Muscle layer of duodenum (tissue), 2 donors: ENCODE data around the gene NFE2L2.
"Not testable (repeated sequence)": the region's sequence is repeated elsewhere in the genome, so short reads cannot be mapped to it uniquely, and the experiment has no call there.

ENCODE experiments used
- H3K27ac ChIP-seq: one replicate; pipeline ENCODE4 v1.7.0; 2013; ENCODE audit warnings: mild to moderate bottlenecking, low read length
- H3K27me3 ChIP-seq: one replicate; pipeline ENCODE4 v1.7.0; 2013; ENCODE audit warnings: low read depth, mild to moderate bottlenecking, control low read depth, low read length
- H3K36me3 ChIP-seq, 2 donors: one replicate each; pipeline ENCODE4 v1.7.0; 2013; ENCODE audit warnings: low read length in 2 of 2, control low read depth in 1 of 2, mild to moderate bottlenecking in 1 of 2; ENCODE audit not compliant: insufficient read depth in 2 of 2, control insufficient read depth in 1 of 2
- H3K4me1 ChIP-seq, 2 donors: one replicate each; pipeline ENCODE4 v1.7.0; 2013; ENCODE audit warnings: low read length in 2 of 2, mild to moderate bottlenecking in 2 of 2, control low read depth in 1 of 2, moderate library complexity in 1 of 2; ENCODE audit not compliant: insufficient read depth in 2 of 2, control insufficient read depth in 1 of 2
- H3K4me3 ChIP-seq, 2 donors: one replicate each; pipeline ENCODE4 v1.7.0; 2013; ENCODE audit warnings: low read length in 2 of 2, low read depth in 1 of 2, mild to moderate bottlenecking in 1 of 2
- H3K9me3 ChIP-seq, 2 donors: one replicate each; pipeline ENCODE4 v1.7.0; 2013; ENCODE audit warnings: low read length in 2 of 2, control low read depth in 1 of 2, mild to moderate bottlenecking in 1 of 2; ENCODE audit not compliant: control insufficient read depth in 1 of 2
- donor health status: healthy.

The NFE2L2 gene

DNA sequence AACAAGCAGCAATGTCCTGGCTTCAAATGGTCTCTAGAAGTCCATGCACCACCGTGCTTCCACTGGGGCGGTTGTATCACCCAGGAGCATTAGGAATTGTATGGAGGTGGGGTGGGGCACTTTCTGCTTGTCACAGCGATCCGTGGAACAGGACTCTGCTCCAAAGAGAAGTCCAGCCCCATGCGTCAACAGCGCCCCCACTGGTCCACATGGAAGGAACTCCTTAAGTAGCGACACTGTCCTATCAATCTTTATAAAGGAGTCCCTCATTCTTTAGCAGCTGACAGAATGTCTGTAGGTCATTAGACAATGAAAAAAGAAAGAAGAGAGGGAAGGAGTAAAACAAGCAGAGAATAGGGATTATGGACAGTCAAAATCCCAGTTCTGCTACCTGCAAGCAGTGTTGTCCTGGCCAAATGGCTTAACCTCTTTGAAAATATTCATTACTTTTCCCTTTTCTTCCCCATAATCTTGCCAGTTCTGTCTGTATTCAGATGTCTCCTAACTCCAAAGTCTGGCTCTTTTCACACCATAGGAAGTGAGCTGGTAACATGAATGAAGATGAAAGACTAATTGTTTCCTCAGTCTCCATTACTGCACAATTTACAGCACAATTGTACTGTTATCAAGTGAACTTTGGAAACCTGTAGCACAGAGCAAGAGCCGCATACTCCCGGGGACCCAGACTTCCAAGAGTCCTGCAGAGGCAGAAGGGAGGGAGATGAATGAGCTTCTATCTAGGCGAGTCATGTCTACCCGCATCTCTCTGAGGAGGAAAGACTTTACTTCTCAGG, 9.9 kb downstream of the NFE2L2 start:
- Histone ChIP-seq H3K27me3 (no peaks in the 10 kb centered on the region), H3K4me1 (peaks cover 62 to 69% of the 10 kb centered on the region in 2 donors), H3K4me3 (no peak overlapping the region), H3K27ac (peak overlapping the region; percentile 68), H3K9me3 (no peaks in the 10 kb centered on the region), H3K36me3 (no peaks in the 10 kb centered on the region)

DNA sequence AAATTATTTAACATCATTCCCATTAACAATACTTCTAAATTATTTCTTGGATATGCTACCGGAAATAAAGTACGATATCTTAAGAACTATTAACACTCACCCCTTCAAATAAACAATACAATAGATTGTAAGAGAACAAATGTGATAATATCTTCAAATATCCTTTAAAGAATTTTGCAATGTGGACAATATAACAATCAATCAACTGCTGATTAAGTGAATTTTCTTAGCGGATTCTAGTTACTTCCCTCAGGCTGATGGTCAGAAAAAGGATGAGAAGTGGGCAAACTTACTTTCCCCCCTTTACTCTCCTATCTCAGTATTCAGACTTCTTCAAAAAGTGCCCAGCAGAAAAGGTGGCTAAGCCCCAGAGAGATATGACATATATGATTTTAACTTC, 10.8 kb downstream of the NFE2L2 start:
- H3K4me1 ChIP-seq: peaks cover 62 to 69% of the 10 kb centered on the region in 2 donors
- H3K36me3 ChIP-seq: no peaks in the 10 kb centered on the region
- H3K4me3 ChIP-seq: peak overlapping the region in 1 of 2 donors; percentile 14
- peak overlapping the region; percentile 68 for H3K27ac ChIP-seq
- H3K27me3 ChIP-seq: no peaks in the 10 kb centered on the region
- no peaks in the 10 kb centered on the region for H3K9me3 ChIP-seq

DNA sequence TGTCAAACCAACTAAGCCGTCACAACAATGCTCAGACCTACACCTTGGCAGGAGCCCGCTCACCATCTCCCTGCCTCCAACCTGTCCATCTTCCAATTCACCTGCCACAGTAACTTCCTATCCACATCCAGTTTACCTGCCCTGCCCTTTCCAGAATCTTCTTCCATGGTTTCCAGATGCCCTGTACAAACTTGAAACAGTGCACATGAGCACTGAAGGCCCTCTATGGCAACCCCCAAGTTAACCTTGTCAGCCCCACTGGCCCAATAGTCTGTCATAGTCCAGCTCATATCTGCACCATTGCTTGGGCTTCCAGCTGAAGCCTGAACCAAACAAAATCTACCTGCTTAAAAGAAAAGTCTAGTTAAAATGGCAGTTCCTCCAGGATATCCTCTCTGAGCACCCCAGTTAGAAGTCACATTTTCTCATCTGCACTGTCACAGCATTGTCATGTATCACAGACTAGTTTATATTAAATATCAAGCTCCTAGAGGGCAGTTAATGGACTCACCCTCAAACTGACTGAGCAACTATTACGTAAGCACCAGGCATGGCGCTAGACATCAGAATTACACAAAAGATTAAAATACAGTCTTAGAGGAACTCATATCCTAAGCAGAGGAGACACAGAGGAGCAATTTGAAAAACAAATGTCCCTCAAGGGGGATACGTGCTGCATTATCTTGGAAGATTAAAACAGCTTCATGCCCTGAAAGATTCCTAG, 11.6 kb downstream of the NFE2L2 start:
- Histone ChIP-seq H3K9me3 (no peaks in the 10 kb centered on the region), H3K27ac (peak overlapping the region; percentile 74), H3K27me3 (no peaks in the 10 kb centered on the region), H3K36me3 (no peaks in the 10 kb centered on the region), H3K4me1 (peaks cover 63 to 73% of the 10 kb centered on the region in 2 donors), H3K4me3 (no peak overlapping the region)

DNA sequence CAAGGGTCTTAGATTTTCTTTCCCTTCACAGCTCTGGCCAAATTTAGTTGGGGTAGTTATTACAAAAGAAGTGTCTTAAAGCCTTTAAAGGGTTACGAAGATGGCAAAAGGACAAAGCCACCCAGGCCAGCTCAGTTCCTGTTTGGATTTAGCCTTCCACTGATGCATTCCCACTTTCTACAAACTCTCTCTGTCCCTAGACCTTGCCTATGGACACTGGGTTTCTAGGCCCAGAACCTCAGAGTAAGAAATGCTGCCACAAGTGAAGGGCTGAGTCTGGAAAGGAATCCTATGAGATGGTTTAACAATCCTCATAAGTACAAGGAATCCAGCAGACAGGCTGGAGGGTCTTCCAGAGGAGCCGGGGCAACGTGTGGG, 13.4 kb downstream of the NFE2L2 start:
- Histone ChIP-seq H3K9me3 (no peaks in the 10 kb centered on the region), H3K27ac (peak overlapping the region; percentile 88), H3K4me3 (peak overlapping the region; percentile 6 to 32), H3K27me3 (no peaks in the 10 kb centered on the region), H3K4me1 (peaks cover 51 to 71% of the 10 kb centered on the region in 2 donors), H3K36me3 (no peaks in the 10 kb centered on the region)

DNA sequence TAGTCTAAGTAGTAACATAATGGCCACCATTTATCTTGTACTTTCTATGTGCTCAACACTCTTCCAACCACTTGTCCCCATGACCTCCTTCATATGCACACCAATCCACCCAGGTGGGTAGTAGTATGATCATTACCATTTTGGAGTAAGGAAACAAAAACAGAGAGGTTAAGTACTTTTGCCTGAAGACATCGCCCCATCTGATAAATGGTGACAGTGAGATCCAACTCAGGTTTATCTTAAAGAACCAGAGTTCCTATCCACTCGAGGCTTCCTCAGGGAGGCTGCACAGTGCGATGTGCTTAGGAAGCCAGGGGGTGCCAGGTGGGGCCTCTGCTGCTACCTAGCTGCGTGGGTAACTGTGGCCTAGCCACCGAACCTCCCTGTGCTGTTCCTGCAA, 14.1 kb downstream of the NFE2L2 start:
- H3K36me3 ChIP-seq: no peaks in the 10 kb centered on the region
- no peak overlapping the region for H3K27ac ChIP-seq
- peaks cover 50 to 69% of the 10 kb centered on the region in 2 donors for H3K4me1 ChIP-seq
- H3K27me3 ChIP-seq: no peaks in the 10 kb centered on the region
- no peaks in the 10 kb centered on the region for H3K9me3 ChIP-seq
- no peak overlapping the region for H3K4me3 ChIP-seq

DNA sequence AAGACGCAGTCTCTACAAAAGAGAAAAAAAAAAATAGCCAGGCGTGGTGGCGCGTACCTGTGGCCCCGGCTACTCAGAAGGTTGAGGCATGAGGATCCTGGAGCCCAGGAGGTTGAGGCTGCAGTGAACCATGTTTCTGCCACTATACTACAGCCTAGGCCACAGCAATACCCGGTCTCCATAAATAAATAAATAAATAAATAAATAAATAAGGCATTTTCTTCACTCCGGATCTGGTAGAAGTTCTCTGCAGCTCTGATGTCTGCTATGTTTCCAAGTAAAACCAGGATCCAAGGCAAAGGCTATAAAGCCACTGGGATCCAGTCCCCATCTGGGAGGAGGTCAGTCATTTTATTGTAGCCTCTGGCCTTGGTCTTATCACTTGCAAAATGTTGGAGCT, 15.5 kb downstream of the NFE2L2 start:
- H3K4me3 ChIP-seq: no peak overlapping the region
- no peak overlapping the region for H3K27ac ChIP-seq
- H3K9me3 ChIP-seq: no peaks in the 10 kb centered on the region
- no peaks in the 10 kb centered on the region for H3K36me3 ChIP-seq
- no peaks in the 10 kb centered on the region for H3K27me3 ChIP-seq
- H3K4me1 ChIP-seq: peaks cover 43 to 68% of the 10 kb centered on the region in 2 donors

DNA sequence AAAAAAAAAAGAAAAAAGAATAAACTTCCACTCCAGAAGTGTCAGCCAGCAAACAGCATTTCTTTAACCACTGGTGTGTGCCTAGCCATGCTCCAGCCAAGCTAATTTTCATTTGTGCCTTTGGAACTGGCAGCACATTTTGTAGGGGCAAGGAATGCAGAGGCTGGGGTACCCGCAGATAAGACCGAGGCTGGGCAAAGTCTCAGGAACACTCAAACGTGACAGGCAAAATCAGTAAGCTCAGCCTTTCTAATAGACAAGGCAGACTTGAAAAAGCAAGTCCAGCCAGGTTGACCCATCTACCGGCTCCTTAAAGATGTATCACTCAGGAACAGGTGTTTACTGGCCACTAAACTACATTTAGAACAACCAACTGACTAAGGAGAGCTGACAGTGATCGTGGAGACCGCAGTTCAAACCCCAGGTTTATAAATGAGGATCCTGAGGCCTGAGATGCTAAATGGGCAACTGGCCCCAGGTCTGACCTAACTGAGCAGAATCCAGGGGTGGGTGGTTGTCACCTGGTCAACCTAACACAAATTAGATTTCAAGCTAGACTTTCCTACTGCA, 16.7 kb downstream of the NFE2L2 start:
- Histone ChIP-seq H3K27ac (no peak overlapping the region), H3K4me1 (peaks cover 37 to 64% of the 10 kb centered on the region in 2 donors), H3K36me3 (peaks cover 0 to 8% of the 10 kb centered on the region in 2 donors), H3K27me3 (no peaks in the 10 kb centered on the region), H3K9me3 (no peaks in the 10 kb centered on the region), H3K4me3 (no peak overlapping the region)

DNA sequence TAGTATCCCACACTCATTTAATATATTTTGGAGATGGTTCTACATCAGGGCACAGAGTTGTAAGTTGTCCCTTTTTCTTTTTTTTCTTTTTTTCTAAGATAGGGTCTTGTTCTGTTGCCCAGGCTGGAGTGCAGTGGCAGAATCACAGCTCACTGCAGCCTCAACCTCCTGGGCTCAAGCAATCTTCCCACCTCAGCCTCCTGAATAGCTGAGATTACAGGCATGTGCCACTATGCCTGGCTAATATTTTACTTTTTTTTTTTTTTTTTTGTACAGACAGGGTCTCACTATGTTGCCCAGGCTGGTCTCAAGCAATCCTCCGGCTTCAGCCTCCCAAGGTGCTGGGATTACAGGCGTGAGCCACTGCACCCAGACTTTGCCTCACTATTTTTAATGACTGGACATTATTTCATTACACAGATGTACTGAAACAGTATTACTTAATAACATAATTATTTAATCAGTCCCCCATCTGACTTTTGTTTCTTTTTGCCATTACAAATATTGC, 17.9 kb downstream of the NFE2L2 start:
- peaks cover 39 to 60% of the 10 kb centered on the region in 2 donors for H3K4me1 ChIP-seq
- not testable (repeated sequence) for H3K27me3 ChIP-seq, H3K36me3 ChIP-seq, H3K4me3 ChIP-seq, H3K9me3 ChIP-seq
- peak overlapping the region; percentile 47 for H3K27ac ChIP-seq

DNA sequence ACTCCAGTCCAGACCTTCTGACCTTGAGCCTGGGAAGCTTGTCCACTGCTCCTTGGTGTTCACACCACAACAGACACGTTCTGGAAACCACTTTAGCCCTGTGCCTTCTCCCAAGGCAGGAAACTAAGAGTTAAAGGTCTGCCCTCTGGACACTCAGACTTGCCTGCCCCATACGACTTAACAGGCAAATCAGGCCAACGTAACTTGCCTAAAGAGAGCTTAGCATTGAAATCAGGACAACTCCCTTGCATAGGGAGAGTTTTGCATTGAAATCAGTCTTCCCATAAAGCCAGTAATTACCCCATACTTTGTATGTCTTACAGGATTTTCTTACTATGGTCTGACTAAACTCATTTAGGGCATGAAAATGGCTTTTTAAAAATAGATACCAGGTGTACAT, 18.5 kb downstream of the NFE2L2 start:
- no peak overlapping the region for H3K4me3 ChIP-seq
- H3K9me3 ChIP-seq: no peaks in the 10 kb centered on the region
- peaks cover 0 to 8% of the 10 kb centered on the region in 2 donors for H3K36me3 ChIP-seq
- no peaks in the 10 kb centered on the region for H3K27me3 ChIP-seq
- H3K4me1 ChIP-seq: peaks cover 33 to 60% of the 10 kb centered on the region in 2 donors
- H3K27ac ChIP-seq: peak overlapping the region; percentile 47

DNA sequence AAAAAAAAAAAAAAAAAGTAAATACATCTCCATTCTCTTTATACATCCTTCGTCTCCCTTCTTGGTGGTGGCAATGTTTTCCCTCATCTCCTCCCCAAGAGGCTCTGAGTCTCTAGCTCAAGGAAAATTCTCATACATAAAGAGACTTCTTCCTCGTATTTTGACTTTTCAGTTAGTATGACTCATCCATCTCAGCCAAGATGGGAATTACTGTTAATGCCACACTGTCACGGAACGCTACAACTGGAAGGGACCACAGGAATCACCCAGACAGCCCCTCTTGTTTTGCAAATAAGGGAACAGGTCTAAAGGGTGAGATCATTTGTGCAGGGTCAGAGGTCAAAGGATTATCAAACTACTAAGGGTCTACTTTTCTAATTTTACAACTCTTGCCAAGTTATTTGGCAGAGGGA, 19.5 kb downstream of the NFE2L2 start:
- H3K4me3 ChIP-seq: no peak overlapping the region
- peak overlapping the region; percentile 79 for H3K27ac ChIP-seq
- H3K9me3 ChIP-seq: no peaks in the 10 kb centered on the region
- peaks cover 36 to 65% of the 10 kb centered on the region in 2 donors for H3K4me1 ChIP-seq
- peaks cover 0 to 11% of the 10 kb centered on the region in 2 donors for H3K36me3 ChIP-seq
- no peaks in the 10 kb centered on the region for H3K27me3 ChIP-seq

DNA sequence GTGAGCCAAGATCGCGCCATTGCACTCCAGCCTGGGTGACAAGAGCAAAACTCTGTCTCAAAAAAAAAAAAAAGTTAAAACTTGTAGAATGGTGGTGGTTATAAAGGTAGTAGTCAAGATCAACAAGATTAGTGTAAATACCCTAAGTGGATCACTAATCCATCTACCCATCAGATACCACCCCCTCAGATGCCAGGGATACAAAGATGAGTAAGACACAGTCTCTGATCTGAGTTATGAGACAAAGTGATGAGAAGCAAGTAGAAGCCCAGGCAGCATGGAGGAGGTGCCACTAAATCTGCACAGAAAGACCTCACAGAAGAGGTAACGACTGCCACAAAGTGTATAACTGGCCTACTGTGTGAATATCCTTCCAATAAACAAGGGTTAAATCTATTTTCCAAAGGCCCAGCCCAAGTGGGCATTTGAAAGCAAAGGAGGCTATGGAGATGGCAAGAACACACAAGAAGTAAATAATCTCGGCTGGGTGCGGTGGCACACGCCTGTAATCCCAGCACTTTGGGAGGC, 20.2 kb downstream of the NFE2L2 start:
- no peak overlapping the region for H3K4me3 ChIP-seq
- peaks cover 42 to 72% of the 10 kb centered on the region in 2 donors for H3K4me1 ChIP-seq
- H3K27me3 ChIP-seq: no peaks in the 10 kb centered on the region
- peak overlapping the region; percentile 72 for H3K27ac ChIP-seq
- no peaks in the 10 kb centered on the region for H3K9me3 ChIP-seq
- H3K36me3 ChIP-seq: peaks cover 0 to 13% of the 10 kb centered on the region in 2 donors
